ENCODE measurements around the gene PPA1.
"Not testable (repeated sequence)": the region's sequence is repeated elsewhere in the genome, so short reads cannot be mapped to it uniquely, and the experiment has no call there.

The PPA1 gene

DNA sequence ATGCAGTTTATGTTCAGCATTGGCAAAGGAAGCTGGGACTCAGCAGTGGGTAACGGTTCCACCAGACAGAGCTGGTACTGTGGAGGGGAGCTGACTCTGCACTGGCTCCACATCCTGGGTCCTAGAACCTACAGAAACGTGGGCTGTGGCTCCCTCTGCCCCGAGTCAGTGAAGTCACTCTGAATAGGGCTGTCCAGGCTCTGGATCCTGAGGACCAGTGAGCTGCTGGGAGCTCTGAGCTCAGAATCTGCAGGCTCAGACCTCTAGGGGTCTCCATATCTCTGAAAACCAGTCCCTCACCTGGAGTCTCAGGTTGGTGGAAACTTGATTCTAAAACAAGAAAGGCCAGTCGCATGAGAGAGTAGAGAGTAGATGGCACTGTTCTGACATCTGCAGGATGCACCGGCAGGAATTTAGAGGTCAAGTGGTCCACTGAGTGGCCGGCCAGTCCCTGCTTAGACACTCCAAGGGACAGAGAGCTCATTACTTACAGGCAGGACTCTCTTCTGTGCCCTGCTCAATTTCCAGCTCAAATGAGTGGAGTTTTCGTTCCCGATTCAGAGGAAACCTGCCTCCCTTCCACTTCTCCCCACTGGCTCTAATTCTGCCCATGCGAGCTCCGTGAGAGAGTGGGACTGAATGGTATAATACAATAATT, 31.9 kb upstream of the PPA1 start:
- H3K4me1 ChIP-seq, result no peaks in the 10 kb centered on the region

DNA sequence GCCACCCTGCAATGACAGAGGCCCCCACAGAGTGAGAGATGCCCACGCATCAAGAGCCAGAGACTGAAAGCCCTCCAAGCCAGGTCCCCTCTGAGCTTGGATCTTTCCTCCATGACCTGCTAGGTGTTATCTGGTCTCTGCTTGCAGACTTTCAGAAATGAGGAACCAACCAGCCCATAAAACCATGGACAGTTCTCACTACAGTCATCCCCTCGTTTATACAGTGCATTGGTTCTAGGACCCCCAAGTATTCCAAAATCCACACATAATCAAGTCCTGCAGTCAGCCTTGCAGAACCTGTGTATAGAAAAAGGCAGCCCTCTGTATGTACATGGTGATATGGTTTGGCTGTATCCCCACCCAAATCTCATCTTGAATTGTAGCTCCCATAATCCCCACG, 27.5 kb upstream of the PPA1 start:
- Histone ChIP-seq H3K36me3 (ENCODE audit: control insufficient read depth, insufficient read depth, low read length) (no peaks in the 10 kb centered on the region), H3K4me1 (no peaks in the 10 kb centered on the region), H3K79me2 (no peaks in the 10 kb centered on the region), H3K4me3 (ENCODE audit: low read depth, low read length) (no peak overlapping the region), H3K9ac (no peak overlapping the region), H3K4me2 (ENCODE audit: low read length) (no peak overlapping the region), H3K9me3 (ENCODE audit: control insufficient read depth, low read length) (no peaks in the 10 kb centered on the region), H3K27ac (no peak overlapping the region), H2AFZ (no peak overlapping the region), H3K27me3 (ENCODE audit: control insufficient read depth, insufficient read depth, low read length) (no peaks in the 10 kb centered on the region)
- TF ChIP-seq, protein P1, sequence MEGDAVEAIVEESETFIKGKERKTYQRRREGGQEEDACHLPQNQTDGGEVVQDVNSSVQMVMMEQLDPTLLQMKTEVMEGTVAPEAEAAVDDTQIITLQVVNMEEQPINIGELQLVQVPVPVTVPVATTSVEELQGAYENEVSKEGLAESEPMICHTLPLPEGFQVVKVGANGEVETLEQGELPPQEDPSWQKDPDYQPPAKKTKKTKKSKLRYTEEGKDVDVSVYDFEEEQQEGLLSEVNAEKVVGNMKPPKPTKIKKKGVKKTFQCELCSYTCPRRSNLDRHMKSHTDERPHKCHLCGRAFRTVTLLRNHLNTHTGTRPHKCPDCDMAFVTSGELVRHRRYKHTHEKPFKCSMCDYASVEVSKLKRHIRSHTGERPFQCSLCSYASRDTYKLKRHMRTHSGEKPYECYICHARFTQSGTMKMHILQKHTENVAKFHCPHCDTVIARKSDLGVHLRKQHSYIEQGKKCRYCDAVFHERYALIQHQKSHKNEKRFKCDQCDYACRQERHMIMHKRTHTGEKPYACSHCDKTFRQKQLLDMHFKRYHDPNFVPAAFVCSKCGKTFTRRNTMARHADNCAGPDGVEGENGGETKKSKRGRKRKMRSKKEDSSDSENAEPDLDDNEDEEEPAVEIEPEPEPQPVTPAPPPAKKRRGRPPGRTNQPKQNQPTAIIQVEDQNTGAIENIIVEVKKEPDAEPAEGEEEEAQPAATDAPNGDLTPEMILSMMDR (IDR thresholded peaks at IDR 0.05), result no peak

More for the DNA sequence above, 31.9 kb upstream of the PPA1 start:
- TF ChIP-seq, protein P1 (IDR thresholded peaks at IDR 0.05), result no peak
- Histone ChIP-seq H3K27me3 (ENCODE audit: control insufficient read depth, insufficient read depth, low read length) (no peaks in the 10 kb centered on the region), H2AFZ (no peak overlapping the region), H3K27ac (no peak overlapping the region), H3K4me2 (ENCODE audit: low read length) (no peak overlapping the region), H3K4me3 (ENCODE audit: low read depth, low read length) (no peak overlapping the region), H3K79me2 (no peaks in the 10 kb centered on the region), H3K9me3 (ENCODE audit: control insufficient read depth, low read length) (no peaks in the 10 kb centered on the region), H3K9ac (no peak overlapping the region), H3K36me3 (ENCODE audit: control insufficient read depth, insufficient read depth, low read length) (no peaks in the 10 kb centered on the region)

DNA sequence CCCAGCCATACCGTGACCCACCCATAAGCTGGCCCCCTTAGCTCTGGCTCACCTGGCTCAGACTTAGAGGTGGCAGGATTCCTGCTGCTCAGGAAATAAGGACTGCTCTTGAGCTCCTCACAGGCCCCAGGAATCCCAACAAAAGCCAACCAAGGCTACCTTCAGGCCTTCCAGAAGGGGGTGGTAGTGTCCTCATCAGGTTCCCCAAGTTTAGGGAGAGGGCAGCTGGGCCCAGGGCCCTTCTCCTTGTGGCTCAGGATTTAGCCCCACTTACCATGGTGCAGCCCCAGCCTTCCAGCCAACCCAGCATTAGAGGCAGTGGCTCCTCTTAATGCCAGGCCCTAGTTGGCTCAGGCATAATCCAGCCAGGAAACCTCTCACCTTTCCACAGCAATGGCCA, 27.0 kb upstream of the PPA1 start:
- no peaks in the 10 kb centered on the region for H3K9me3 ChIP-seq (ENCODE audit: control insufficient read depth, low read length)
- no peak overlapping the region for H3K9ac ChIP-seq
- H3K4me2 ChIP-seq (ENCODE audit: low read length), result no peak overlapping the region
- H3K4me3 ChIP-seq (ENCODE audit: low read depth, low read length), result no peak overlapping the region
- TF ChIP-seq, protein P1 (IDR thresholded peaks at IDR 0.05), result no peak
- no peak overlapping the region for H3K27ac ChIP-seq
- no peaks in the 10 kb centered on the region for H3K27me3 ChIP-seq (ENCODE audit: control insufficient read depth, insufficient read depth, low read length)
- H3K79me2 ChIP-seq, result no peaks in the 10 kb centered on the region
- no peaks in the 10 kb centered on the region for H3K4me1 ChIP-seq
- no peaks in the 10 kb centered on the region for H3K36me3 ChIP-seq (ENCODE audit: control insufficient read depth, insufficient read depth, low read length)
- H2AFZ ChIP-seq, result no peak overlapping the region

DNA sequence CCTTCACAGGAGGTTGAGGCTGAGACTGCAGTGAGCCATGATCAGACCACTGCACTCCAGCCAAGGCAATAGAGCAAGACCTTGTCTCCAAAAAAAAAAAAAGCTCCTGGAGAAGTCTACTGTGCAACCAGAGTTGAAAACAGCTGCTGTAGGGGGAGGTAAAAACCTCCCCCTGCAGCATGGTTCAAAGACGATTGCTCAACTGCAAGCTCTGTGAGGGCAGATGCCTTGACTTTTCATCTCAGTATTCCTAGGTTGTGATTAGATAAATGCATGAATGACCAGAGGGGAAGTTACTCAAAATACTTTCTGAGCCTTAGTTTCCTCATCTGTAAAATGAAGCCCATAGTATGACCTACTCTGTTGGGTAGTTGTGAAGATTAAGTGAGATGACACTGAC, 25.0 kb upstream of the PPA1 start:
- Histone ChIP-seq H3K4me3 (ENCODE audit: low read depth, low read length) (no peak overlapping the region), H3K4me1 (no peaks in the 10 kb centered on the region), H3K9ac (no peak overlapping the region), H2AFZ (no peak overlapping the region), H3K27me3 (ENCODE audit: control insufficient read depth, insufficient read depth, low read length) (no peaks in the 10 kb centered on the region), H3K36me3 (ENCODE audit: control insufficient read depth, insufficient read depth, low read length) (no peaks in the 10 kb centered on the region), H3K9me3 (ENCODE audit: control insufficient read depth, low read length) (no peaks in the 10 kb centered on the region), H3K79me2 (no peaks in the 10 kb centered on the region), H3K27ac (no peak overlapping the region), H3K4me2 (ENCODE audit: low read length) (no peak overlapping the region)
- TF ChIP-seq, protein P1 (IDR thresholded peaks at IDR 0.05), result no peak

DNA sequence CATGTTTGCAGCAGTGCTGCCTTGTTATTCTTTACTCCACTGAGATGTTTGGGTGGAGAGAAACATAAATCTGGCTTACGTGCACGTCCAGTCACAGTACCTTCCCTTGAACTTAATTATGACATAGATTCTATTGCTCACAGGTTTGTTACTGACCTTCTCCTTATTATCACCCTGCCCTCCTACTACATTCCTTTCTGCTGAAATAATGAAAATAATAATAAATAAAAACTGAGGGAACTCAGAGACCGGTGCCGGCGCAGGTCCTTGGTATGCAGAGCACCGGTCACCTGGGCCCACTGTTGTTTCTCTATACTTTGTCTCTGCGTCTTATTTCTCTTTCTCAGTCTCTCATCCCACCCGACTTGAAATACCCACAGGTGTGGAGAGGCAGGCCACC, 24.6 kb upstream of the PPA1 start:
- not testable (repeated sequence) for H3K27ac ChIP-seq; H2AFZ ChIP-seq; H3K9me3 ChIP-seq (ENCODE audit: control insufficient read depth, low read length); H3K27me3 ChIP-seq (ENCODE audit: control insufficient read depth, insufficient read depth, low read length); H3K79me2 ChIP-seq; H3K4me2 ChIP-seq (ENCODE audit: low read length); H3K36me3 ChIP-seq (ENCODE audit: control insufficient read depth, insufficient read depth, low read length); H3K9ac ChIP-seq; H3K4me1 ChIP-seq; H3K4me3 ChIP-seq (ENCODE audit: low read depth, low read length)
